IPS-18a (cell line): ENCODE results near the gene ZBTB7C.

ENCODE experiments used
- H3K27ac ChIP-seq: one replicate; pipeline ENCODE4 v1.5.1; 2013; ENCODE audit warnings: low read length
- H3K27me3 ChIP-seq: one replicate; pipeline ENCODE4 v1.6.1; 2013; ENCODE audit warnings: mild to moderate bottlenecking, low read length; ENCODE audit not compliant: control insufficient read depth, insufficient read depth
- H3K36me3 ChIP-seq: one replicate; pipeline ENCODE4 v1.6.1; 2013; ENCODE audit warnings: low read depth, low read length; ENCODE audit not compliant: control insufficient read depth
- H3K4me1 ChIP-seq: one replicate; pipeline ENCODE4 v1.6.1; 2013; ENCODE audit warnings: low read depth, low read length; ENCODE audit not compliant: control insufficient read depth
- H3K4me3 ChIP-seq: one replicate; pipeline ENCODE4 v1.5.1; 2013; ENCODE audit warnings: low read length
- H3K9ac ChIP-seq: one replicate; pipeline ENCODE4 v1.6.1; 2013; ENCODE audit warnings: mild to moderate bottlenecking, low read length, moderate library complexity
- H3K9me3 ChIP-seq: one replicate; pipeline ENCODE4 v1.6.1; 2013; ENCODE audit warnings: low read depth, low read length; ENCODE audit not compliant: control insufficient read depth

ZBTB7C gene

GRCh38 chr18:48176909-48177308 lies 232.3 kb downstream of the ZBTB7C start:
- H3K27ac ChIP-seq, result no peak overlapping the region
- no peaks in the 10 kb centered on the region for H3K9me3 ChIP-seq
- H3K9ac ChIP-seq, result no peak overlapping the region
- H3K4me1 ChIP-seq, result peaks cover 11% of the 10 kb centered on the region
- H3K36me3 ChIP-seq, result no peaks in the 10 kb centered on the region
- no peaks in the 10 kb centered on the region for H3K27me3 ChIP-seq
- H3K4me3 ChIP-seq, result no peak overlapping the region

DNA sequence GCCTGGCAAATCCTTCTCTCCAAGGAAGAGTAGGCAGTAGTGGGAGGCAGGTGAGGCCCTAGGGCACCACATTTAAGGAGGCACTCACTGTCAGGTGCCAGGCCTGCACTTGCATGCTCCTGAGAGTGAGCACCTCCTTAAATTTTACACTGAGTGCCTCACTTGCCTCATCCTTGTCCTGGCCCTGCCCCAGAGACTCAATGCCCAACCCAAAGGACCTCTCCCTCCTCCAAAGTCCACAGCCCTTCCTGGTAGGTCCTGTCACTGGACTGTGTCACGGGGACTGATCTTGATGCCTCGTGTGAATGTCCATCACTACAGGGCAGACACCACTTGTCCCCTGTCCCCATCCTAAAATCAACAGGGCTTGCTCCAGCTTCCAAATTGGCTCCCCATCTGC lies 235.6 kb downstream of the ZBTB7C start:
- Histone ChIP-seq H3K27ac (no peak overlapping the region), H3K27me3 (no peaks in the 10 kb centered on the region), H3K4me3 (no peak overlapping the region), H3K36me3 (no peaks in the 10 kb centered on the region), H3K9ac (no peak overlapping the region), H3K4me1 (no peaks in the 10 kb centered on the region), H3K9me3 (no peaks in the 10 kb centered on the region)

DNA sequence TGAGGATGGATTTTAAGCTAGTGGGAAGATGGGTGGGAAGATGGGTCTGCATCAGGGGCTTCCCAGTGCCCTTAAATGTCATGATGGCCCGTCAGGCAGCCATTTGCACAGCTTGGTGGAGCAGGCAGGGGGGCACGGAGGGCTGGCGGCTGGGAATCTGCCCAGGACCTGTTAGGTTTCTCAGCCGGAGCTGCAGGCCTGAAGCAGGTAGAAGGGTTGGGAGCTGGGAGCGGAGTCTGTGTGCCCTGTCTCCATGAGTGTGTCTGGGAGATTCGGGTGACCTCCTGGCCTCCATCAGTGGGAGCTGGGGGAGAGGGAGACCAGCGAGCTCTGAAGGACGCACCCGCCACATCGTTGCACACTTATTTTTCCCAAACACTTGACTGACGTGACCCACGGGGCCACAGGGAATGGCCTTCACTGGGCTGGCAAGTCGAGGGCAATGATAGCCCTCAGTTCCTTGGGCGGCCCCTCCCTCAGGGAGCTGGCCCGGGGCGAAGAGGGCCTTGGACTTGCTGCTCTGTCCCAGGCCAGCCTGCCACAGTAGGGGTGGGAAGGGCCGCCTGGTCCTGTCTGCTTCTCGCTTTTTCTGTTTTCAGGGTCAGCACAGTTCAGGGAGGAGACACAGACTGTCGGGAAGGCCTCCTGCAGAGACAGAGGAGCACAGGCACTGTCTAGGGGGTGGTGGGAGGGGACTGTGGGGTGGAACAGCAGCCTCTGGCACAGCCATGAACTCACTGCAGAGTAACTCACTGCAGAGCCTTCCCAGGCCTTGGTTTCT lies 236.8 kb downstream of the ZBTB7C start:
- no peaks in the 10 kb centered on the region for H3K36me3 ChIP-seq
- H3K4me1 ChIP-seq, result no peaks in the 10 kb centered on the region
- H3K27me3 ChIP-seq, result no peaks in the 10 kb centered on the region
- H3K4me3 ChIP-seq, result no peak overlapping the region
- no peak overlapping the region for H3K27ac ChIP-seq
- H3K9ac ChIP-seq, result no peak overlapping the region
- no peaks in the 10 kb centered on the region for H3K9me3 ChIP-seq

DNA sequence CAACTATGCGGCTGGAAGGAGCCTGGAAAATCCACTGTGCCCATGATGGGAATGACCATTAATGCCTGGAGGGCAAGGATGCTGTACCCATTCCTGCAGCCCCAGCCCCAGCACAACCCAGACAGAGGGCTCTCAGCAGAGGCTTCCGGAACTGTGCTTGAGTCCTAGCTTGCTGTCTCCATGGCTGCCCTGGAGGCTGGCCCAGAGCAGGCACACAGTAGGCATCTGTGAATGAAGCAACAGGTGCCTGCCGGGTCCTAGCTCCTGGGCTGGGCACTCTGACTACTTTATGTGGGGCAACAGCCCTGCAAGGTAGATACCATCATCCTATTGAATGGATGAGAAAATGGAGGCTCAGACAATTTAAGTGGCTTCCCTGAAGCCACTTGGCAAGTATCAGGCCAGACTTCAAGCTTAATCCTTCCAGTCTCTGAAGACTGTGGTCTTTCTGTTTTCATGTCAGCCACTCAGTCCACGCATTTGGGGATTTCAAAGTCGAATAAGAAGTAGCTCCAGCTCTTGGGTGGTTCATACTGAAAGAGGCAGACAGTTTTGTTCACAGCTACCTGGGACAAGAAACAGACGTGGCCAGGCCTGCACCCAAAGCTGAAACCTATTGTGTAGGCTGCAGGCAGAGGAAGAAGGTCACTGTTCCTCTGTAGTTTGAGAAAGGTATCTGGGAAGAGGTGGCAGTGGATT lies 237.5 kb downstream of the ZBTB7C start:
- Histone ChIP-seq H3K36me3 (no peaks in the 10 kb centered on the region), H3K4me3 (no peak overlapping the region), H3K27me3 (no peaks in the 10 kb centered on the region), H3K9me3 (no peaks in the 10 kb centered on the region), H3K4me1 (no peaks in the 10 kb centered on the region), H3K27ac (no peak overlapping the region), H3K9ac (no peak overlapping the region)

- H3K27me3 ChIP-seq, result no peaks in the 10 kb centered on the region
- H3K4me3 ChIP-seq, result no peak overlapping the region
- H3K27ac ChIP-seq, result no peak overlapping the region
- no peaks in the 10 kb centered on the region for H3K9me3 ChIP-seq
- H3K4me1 ChIP-seq, result no peaks in the 10 kb centered on the region
- no peak overlapping the region for H3K9ac ChIP-seq
- H3K36me3 ChIP-seq, result no peaks in the 10 kb centered on the region
Observed at GRCh38 chr18:48170651-48171050, 238.5 kb downstream of the ZBTB7C start.

DNA sequence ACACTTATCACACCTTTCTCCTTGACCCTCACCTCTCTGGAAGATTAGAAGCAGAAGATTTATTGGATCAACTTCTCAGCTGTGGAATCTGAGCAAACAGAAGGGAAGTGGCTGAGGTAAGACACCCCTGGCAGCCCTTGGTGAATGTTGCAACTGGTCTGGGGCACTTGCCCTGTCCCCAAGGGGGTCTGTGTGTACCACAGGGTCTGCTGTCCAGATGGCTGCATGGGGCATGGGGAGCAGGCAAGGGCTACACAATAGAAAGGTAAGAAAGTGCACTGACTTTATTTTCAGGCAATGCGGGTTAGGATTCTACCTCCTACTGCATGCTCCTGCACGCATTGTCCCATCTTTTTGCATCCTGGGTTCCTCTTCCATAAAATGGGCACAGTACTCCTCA lies 240.3 kb downstream of the ZBTB7C start:
- no peaks in the 10 kb centered on the region for H3K36me3 ChIP-seq
- H3K9ac ChIP-seq, result no peak overlapping the region
- no peaks in the 10 kb centered on the region for H3K4me1 ChIP-seq
- H3K9me3 ChIP-seq, result no peaks in the 10 kb centered on the region
- no peak overlapping the region for H3K27ac ChIP-seq
- no peak overlapping the region for H3K4me3 ChIP-seq
- no peaks in the 10 kb centered on the region for H3K27me3 ChIP-seq

GRCh38 chr18:48167897-48168253 lies 241.3 kb downstream of the ZBTB7C start:
- H3K4me3 ChIP-seq, result no peak overlapping the region
- no peaks in the 10 kb centered on the region for H3K9me3 ChIP-seq
- no peaks in the 10 kb centered on the region for H3K27me3 ChIP-seq
- no peaks in the 10 kb centered on the region for H3K4me1 ChIP-seq
- H3K36me3 ChIP-seq, result no peaks in the 10 kb centered on the region
- no peak overlapping the region for H3K27ac ChIP-seq
- no peak overlapping the region for H3K9ac ChIP-seq

DNA sequence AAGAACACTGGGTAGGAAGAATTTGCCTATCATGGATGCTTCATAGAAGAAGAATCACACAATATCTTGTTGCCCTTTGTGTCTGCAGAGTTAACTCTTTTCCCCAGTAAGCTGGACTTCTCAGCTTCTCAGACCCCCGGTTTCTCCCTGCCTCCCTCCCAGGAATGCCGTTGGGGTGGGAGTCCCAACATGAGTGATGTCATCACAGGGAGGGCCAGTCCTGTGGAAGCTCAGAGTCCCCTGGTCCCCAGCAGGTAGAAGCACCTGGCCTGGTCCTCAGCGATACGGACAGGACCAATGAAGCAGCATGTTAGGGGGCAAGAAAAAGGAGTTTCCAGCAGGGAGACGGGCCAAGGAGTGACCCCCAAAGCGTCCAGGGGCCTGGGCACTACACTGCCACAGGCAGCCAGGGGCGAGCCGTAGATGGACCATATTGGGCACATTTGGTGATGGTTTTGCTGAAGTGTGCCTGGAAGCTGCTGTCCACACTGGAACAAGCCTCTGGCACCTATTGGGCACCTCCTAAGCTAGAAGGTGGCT lies 242.8 kb downstream of the ZBTB7C start:
- Histone ChIP-seq H3K27ac (no peak overlapping the region), H3K4me3 (no peak overlapping the region), H3K9me3 (no peaks in the 10 kb centered on the region), H3K27me3 (no peaks in the 10 kb centered on the region), H3K4me1 (peaks cover 3% of the 10 kb centered on the region), H3K9ac (no peak overlapping the region), H3K36me3 (no peaks in the 10 kb centered on the region)

DNA sequence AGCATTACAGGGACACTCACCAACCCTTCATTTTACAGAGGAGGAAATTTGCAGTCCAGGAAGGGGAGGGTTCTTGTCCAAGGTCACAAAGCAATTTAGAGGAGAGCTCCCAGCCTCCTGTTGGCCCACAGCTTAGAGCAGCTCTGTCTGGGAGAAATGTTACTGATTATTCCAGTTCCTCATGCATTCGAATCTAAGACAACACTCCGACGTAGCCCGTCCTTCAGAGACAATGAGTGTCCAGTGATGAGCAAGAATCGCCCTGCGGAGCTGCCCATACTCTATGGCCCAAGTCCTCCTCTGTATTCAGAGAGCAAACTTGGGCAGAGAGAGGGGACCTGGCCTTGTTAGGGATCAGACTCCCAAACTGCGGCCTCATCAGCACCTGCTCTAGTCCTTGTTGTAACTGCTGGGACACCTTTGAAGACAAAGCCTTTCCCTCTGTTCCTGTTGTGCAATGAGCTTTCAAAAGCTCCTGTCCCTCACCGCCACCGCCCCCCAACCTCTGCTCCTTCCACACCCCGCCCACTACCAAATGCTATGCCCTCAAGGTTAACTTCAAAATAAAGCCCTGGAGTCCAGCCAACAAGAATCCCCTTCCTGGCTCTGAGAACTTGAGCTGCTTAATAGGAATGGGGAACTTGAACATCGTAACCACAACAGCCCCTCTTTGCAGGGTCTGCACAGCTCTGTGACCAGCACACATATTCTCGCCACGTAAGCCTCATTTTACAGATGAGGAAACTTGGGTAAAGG lies 243.9 kb downstream of the ZBTB7C start:
- no peak overlapping the region for H3K9ac ChIP-seq
- peaks cover 10% of the 10 kb centered on the region for H3K4me1 ChIP-seq
- H3K36me3 ChIP-seq, result no peaks in the 10 kb centered on the region
- no peak overlapping the region for H3K4me3 ChIP-seq
- H3K27ac ChIP-seq, result no peak overlapping the region
- H3K27me3 ChIP-seq, result peaks cover 7% of the 10 kb centered on the region
- H3K9me3 ChIP-seq, result no peaks in the 10 kb centered on the region

DNA sequence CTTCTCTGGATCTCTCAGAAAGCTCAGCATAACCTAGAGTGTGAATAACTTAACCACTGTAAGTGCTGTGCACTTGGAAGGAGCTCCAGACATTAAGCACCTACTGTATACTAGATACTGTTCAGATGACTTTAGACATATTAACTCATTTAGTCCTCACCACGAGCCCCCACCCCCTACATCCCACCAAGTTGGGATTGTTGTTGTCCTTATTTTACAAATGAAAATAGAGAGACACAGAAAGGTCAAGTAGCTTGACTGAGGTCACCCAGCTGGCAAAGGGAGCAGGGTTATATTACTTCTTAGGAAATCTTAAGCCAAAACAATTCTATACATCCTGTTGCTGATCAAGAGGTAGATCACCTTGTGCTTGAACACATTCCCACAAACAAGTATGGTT lies 244.5 kb downstream of the ZBTB7C start:
- Histone ChIP-seq H3K4me3 (no peak overlapping the region), H3K9me3 (no peaks in the 10 kb centered on the region), H3K27me3 (peaks cover 13% of the 10 kb centered on the region), H3K27ac (no peak overlapping the region), H3K9ac (no peak overlapping the region), H3K4me1 (peaks cover 10% of the 10 kb centered on the region), H3K36me3 (no peaks in the 10 kb centered on the region)

GRCh38 chr18:48164116-48164515 lies 245.1 kb downstream of the ZBTB7C start:
- Histone ChIP-seq H3K4me1 (peaks cover 10% of the 10 kb centered on the region), H3K9ac (no peak overlapping the region), H3K27ac (no peak overlapping the region), H3K36me3 (no peaks in the 10 kb centered on the region), H3K9me3 (no peaks in the 10 kb centered on the region), H3K4me3 (no peak overlapping the region), H3K27me3 (peaks cover 18% of the 10 kb centered on the region)
